NCI-H82 (cell line): Measurements from ENCODE around the gene KCNQ1.

Source experiments
- DNase-seq: peaks from one replicate; lab custom pipeline; 2025; lab: John Stamatoyannopoulos, UW

KCNQ1 gene

GRCh38 chr11:2444821-2445745 is at the start of gene KCNQ1:
Gene KCNQ1 (plus strand): TSS chr11:2445008. CDS start chr11:2445099, 91 bp downstream.
- DNase-seq: peak; percentile 42

DNA sequence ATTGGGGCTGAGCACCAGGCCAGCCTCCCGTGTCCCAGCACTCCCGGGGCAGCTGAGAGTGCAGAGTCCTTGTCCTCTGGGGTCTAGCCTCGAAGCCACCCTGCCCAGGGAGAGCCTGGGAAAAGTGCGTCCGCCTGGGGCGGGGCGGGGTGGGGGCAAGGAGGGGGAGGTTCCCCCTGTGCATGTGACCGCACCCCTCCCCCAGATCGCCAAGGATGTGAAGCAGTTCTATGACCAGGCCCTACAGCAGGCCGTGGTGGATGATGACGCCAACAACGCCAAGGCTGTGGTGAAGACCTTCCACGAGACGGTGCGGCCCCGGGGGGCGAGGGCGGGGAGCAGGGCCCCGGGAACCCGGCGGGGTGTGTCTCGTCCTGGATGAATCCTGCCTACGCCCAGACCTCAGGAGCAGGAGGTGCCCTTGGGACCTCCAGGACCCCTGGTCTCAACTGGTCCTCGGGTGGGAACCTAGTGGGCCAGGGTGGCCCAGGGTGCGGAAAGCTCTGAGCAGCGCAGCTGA is 49.5 kb upstream of the KCNQ1 start:
- DNase-seq: no peak

- no peak for DNase-seq
Measured at GRCh38 chr11:2395856-2396255, 49.0 kb upstream of the KCNQ1 start.

- no peak for DNase-seq
Measured at GRCh38 chr11:2396471-2396870, 48.3 kb upstream of the KCNQ1 start.

DNA sequence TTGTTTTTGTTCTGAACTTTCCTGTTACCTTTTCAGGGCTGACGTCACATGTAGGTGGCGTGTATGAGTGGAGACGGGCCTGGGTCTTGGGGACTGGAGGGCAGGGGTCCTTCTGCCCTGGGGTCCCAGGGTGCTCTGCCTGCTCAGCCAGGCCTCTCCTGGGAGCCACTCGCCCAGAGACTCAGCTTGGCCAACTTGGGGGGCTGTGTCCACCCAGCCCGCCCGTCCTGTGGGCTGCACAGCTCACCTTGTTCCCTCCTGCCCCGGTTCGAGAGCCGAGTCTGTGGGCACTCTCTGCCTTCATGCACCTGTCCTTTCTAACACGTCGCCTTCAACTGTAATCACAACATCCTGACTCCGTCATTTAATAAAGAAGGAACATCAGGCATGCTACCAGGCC is 47.8 kb upstream of the KCNQ1 start:
- no peak for DNase-seq

DNA sequence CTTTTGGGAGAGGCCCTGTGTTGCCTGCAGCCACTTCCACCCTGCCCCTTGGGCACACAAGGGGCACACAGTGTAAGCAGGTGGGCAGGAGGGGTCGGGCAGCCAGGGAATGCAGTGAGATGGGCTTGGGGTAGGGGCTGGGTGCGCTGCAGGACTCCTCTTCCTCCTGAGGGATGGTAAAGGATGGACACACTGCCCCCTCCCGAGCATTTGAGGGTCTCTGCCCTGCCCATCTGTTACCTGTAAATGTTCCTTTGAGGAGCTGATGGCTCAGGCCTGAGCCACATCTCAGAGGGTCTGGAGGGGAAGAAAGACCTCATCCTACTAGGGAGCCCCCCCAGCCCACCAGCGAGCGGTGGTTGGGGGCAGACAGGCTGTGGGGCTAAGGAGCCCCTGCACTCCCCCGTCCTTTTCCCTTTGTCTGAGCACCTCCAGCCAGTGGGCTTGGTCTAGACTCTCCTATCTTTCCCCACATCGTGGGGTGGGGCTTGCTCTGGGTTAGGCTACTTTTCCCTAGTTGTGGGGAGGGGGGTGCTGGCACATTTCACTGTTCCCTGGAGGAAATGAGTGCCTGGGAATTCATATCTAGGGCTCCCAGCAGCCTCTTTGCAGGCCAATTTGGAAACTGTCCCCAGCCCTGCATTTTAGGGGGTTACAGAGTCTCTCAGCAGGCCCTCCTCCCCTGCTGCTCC is 46.0 kb upstream of the KCNQ1 start:
- peak; percentile 33 for DNase-seq

DNA sequence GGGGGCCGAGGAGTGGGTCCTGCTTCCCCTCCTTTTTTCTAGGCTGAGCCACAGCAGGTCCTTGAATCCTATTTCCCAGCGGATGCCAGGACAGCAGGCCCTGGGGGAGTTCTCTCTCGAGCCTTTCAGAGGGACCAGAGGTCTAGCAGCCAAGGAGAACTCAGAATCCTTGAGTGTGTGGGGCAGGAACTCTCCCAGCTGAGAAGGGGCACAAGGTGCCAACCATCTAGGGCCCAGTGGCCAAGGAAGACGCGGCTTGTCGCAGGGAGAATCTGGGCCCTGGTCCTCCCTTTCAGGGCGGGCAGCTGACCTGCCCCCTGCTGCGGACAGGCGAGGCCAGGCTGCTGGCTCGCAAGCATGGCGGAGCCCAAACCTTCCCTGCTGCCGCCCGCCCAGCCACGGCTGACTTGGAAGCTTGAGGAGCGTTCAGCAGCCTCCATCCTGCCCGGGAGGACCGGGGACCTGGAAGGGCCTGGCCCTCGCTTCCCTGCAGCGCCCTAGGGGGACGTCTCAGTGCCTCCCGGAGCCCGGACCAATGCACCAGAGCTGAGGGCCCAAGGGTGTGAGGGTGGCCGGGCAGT is 45.2 kb upstream of the KCNQ1 start:
- DNase-seq: peak; percentile 40

- DNase-seq: peak; percentile 99
Measured at GRCh38 chr11:2400069-2400761, 44.6 kb upstream of the KCNQ1 start, which contains the start of gene TSSC4. Gene TSSC4 (plus strand): TSS chr11:2400750. CDS start chr11:2402634, 1,884 bp downstream.

DNA sequence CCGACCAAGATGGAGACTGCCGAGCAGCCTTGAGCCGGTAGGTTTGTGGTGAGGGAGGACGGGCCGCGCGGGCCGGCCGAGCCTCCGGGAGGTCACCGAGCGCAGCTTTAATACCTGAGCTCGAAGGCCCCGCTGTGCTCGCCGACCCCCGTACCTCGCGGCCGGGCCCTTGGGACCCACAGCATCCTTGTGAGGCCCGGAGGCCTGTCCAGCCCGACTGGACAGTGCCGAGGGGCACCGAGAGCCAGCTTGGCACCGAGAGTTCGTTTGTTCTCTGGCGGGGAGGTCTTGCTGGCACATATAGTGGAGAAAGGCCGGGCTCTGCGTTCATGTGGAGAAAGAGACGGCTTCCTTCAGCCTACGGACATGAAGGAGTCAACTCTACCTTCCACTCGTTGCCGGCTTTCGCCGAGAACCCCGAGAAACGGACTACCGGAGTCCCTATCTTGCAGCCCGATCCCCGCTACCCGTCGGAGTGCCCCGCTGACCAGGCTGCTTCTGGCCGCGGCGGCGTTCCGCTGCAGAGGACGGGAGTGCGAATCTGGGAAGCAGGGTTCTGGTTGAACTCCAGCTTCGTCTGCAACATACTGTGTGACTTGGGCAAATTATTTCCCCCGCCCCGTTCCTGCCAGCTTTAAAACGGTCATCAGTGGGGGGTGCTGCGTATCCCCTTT is 43.9 kb upstream of the KCNQ1 start:
- no peak for DNase-seq

DNA sequence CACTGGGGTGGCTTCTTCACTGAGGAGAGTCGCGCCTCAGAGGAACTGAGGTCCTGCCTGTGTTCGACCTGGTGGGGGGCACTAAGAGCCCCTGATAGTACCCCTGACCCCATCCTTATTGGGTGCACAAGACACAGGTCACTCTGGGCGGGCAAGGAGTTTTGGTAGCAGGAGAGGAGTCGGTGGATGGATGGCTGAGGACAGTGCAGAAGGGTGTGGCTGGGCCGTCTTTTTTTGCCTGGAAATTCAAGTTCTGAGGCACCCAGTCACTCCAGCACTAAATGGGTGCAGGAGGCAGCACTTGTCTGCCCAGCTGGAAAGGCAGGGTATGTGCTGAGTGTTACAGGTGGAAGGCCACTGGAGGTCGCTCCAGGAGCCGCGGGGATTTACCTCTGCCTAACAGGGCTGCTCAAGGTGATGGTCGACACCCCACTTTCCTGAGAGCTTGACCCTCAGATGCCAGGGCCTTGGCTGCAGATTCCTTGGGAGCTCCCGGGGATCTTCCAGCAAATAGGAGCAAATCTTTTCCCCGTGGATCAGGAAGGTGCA is 43.3 kb upstream of the KCNQ1 start:
- DNase-seq: peak; percentile 7

DNA sequence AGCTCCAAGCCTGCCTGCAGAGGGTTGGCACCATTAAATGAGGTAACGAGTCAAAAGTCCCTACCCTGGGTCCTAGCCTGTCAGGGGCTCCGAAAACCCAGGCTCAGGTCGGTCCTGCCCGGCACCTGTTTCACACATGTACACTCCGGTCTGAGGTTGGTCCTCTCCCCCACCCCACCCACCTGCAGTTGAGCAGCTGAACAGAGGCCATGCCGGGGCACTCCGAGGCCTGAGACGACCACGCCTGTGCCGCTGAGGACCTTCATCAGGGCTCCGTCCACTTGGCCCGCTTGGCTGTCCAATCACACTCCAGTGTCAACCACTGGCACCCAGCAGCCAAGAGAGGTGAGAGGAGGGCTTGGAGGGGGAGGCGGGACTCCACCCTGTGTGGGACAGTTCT is 42.7 kb upstream of the KCNQ1 start:
- DNase-seq: no peak

DNA sequence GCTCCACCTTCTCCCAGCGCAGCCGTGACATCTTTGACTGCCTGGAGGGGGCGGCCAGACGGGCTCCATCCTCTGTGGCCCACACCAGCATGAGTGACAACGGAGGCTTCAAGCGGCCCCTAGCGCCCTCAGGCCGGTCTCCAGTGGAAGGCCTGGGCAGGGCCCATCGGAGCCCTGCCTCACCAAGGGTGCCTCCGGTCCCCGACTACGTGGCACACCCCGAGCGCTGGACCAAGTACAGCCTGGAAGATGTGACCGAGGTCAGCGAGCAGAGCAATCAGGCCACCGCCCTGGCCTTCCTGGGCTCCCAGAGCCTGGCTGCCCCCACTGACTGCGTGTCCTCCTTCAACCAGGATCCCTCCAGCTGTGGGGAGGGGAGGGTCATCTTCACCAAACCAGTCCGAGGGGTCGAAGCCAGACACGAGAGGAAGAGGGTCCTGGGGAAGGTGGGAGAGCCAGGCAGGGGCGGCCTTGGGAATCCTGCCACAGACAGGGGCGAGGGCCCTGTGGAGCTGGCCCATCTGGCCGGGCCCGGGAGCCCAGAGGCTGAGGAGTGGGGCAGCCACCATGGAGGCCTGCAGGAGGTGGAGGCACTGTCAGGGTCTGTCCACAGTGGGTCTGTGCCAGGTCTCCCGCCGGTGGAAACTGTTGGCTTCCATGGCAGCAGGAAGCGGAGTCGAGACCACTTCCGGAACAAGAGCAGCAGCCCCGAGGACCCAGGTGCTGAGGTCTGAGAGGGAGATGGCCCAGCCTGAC is 41.7 kb upstream of the KCNQ1 start:
- DNase-seq: no peak

- DNase-seq: peak; percentile 9
Measured at GRCh38 chr11:2404735-2405196, 40.0 kb upstream of the KCNQ1 start.

DNA sequence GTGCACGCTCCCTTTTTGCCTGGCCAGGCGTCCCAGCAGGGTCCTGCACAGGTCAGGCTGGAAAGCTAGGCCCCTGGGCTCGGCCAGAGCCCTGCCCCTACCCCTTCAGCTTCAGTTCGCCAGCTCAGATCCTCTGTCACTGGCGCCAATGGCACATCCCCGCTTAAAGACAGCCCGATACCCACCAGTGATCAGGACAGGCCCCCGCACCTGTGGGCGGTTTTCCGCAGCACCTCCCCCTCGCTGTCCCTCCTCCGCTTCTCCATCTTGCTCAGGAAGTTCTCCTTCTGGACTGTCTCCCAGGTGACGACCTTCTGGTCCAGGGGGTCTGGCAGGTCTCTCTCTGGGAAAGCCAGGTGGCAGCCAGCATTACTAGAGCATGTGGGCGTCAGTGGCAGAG is 38.4 kb upstream of the KCNQ1 start:
- DNase-seq: no peak

DNA sequence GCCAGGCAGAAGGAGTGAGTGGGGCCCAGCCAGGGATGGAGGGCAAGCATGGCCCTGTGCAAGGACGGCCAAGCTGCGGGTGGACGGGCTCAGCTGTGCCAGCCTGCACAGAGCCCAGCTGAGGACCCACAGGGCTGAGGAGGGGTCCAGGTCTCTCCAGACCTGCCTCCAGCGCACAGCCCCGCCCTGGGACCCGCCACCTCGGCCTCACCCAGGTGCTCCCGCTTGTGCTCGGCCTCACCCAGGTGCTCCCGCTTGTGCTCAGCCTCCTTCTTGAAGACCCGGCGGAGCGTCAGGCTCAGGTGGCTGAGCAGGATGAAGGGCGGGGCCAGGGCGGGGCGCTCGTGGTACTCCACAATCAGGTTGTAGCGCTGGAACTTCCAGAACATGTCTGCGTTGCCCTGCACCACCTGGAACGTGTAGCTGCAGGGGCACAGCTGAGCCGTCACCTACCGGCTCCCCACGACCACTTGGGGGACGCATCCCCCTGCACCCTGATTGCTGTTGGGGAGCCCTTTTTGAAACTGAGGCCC is 37.9 kb upstream of the KCNQ1 start:
- DNase-seq: no peak

GRCh38 chr11:2408671-2409070 is 36.1 kb upstream of the KCNQ1 start:
- DNase-seq: no peak

DNA sequence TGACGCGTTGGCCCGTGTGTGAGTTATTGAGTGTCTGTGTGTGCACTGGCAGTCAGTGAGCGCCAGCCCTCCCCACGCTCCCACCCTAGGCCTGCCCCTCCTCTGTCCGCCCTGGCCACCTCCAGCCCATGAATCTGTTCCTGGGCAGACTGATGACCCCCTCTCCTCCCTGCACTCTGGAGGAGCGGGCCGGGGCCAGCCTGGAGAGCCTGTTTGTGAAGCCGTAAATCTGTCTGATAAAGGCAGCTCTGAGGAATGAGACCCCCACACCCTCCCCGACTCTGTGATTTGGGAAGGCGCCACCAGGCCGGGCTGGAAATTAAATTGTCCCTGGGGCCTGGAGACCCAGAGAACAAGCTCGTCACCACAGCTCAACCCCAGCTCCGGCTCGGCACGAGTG is 35.7 kb upstream of the KCNQ1 start:
- DNase-seq: no peak

DNA sequence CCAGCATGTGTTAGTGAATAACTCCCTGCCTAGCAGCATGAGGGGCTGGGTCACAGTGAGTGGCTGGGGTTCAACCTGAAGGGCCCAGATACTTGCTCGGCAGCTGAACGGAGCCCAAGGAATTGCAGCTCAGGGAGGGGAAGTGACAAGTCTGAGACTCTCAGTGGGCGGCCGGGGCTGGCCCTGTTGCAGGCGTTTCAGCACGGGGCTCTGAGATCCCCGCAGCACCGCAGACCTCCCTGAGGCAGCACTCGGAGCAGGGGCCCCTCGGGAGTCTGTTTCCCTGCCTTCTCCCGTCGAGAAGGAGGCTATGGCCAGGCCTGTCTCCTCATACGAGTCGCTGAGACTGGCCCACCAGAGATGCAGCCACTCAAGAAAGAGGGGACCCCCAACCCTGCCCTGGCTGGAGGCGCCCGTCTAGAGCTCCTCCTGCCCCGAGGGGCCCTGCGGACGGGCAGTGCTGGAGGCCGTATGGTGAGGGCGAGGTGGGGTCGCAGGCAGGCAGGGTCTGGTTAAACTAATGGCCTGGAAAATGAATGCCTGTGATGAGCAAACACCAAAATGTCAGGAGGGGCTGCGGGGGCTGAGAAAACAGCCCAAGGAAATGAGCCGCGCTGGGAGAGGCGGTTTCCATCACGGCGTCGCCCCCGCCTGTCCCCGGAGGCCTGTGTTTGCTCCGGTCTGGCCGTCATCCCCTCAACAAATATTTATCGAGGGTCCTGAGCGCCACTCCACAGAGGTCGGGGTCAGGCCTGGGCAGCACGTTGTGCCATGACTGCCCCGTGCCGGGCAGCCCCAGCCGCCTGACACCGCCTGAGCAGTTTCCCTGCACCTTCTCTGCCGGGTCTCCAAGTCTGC is 35.0 kb upstream of the KCNQ1 start:
- DNase-seq: no peak

DNA sequence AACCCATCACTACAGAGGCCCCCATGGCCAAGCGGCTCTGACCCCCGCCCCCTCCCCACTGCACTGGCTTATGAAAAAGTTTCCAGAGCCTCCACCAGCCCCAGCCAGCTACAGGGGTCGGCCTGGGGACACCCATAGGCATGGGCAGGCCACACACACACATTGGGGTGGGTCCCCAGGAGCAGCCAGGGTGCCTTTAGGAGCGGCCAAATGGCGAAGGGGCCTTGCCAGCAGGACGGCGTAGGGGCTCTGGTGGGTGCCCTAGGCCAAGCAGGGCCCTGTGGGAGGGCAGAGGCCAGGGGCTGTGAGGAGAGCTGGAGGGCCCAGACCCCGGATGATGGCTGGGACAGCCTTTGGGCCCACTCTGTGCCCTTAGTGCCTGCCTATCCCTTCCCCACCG is 34.2 kb upstream of the KCNQ1 start:
- DNase-seq: no peak
